ENCODE data around the gene MVP. TPM values are rescaled to one million over a fixed set of nuclear protein-coding genes. Genes with fewer than 3 reads are reported as not detected.
A peak's percentile ranks its signal among the peaks of the same experiment; 100 is the strongest.
"Not testable (repeated sequence)": the region's sequence is repeated elsewhere in the genome, so short reads cannot be mapped to it uniquely, and the experiment has no call there.

Gene MVP
- total RNA-seq, 1 donor = 275 TPM

DNA sequence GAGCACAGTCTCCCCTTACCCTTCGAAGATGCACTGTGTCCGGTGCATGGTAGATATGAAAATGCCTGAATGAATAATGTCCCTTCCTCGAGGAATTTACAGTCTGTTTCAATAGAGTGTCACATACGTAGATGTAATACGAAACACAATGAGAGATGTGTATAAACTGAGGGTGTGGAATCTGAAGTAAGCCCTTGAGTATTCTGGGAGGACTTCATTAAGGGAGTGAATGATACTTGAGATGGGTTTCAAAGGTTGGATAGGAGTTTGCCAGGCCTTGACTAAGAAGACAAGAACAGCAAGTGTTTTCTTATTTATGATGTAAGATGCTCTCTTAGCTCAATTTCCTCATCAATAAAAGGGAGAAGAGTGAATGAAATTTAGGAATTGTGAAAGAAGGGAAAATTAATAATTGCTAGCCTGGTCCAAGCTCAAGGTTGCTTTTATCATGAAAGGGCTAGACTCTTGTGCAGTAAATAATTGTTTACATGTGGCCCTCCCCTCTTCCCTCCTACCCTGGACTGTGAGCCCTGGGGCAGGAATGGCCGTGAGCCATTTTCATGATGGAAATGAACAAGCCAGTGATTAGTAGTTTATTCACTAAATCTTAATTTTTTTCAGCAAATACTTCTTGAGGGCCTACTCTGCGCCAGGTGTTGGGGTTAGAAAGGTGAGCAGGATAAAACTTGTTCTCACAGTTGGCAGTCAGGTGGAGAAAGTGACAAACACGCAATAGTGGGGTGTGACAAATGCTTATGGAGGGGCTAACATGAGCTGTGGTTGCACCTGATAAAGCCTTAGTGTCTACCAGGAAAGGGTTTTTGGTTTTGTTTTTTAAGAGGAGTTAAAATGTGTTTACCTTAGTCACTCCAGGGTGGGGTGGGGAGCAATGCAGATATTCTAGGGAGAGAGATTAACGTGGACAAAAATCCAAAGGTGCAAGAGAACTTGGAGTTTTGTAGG is 28.1 kb upstream of the MVP start:
- DNase-seq (ENCODE audit: low read depth) = no peak
- TF ChIP-seq, protein P1, sequence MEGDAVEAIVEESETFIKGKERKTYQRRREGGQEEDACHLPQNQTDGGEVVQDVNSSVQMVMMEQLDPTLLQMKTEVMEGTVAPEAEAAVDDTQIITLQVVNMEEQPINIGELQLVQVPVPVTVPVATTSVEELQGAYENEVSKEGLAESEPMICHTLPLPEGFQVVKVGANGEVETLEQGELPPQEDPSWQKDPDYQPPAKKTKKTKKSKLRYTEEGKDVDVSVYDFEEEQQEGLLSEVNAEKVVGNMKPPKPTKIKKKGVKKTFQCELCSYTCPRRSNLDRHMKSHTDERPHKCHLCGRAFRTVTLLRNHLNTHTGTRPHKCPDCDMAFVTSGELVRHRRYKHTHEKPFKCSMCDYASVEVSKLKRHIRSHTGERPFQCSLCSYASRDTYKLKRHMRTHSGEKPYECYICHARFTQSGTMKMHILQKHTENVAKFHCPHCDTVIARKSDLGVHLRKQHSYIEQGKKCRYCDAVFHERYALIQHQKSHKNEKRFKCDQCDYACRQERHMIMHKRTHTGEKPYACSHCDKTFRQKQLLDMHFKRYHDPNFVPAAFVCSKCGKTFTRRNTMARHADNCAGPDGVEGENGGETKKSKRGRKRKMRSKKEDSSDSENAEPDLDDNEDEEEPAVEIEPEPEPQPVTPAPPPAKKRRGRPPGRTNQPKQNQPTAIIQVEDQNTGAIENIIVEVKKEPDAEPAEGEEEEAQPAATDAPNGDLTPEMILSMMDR (IDR thresholded peaks at IDR 0.05; ENCODE audit: insufficient read depth, low read length) = no peak
- H3K4me3 ChIP-seq (ENCODE audit: low read depth, low read length) = peak overlapping the region; percentile 92

DNA sequence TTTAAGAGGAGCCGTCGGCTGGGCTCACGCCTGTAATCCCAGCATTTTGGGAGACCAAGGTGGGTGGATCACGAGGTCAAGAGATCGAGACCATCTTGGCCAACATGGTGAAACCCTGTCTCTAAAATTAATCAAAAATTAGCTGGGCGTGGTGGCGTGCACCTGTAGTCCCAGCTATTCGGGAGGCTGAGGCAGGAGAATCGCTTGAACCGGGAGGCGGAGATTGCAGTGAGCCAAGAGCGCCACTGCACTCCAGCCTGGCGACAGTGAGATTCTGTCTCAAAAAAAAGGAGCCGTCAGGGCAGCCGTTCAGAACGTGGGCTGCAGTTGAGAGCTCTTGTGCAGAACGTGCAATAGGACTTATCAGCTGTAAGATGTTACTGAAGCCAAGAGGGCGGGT is 27.1 kb upstream of the MVP start:
- not testable (repeated sequence) for DNase-seq (ENCODE audit: low read depth); H3K4me3 ChIP-seq (ENCODE audit: low read depth, low read length)

DNA sequence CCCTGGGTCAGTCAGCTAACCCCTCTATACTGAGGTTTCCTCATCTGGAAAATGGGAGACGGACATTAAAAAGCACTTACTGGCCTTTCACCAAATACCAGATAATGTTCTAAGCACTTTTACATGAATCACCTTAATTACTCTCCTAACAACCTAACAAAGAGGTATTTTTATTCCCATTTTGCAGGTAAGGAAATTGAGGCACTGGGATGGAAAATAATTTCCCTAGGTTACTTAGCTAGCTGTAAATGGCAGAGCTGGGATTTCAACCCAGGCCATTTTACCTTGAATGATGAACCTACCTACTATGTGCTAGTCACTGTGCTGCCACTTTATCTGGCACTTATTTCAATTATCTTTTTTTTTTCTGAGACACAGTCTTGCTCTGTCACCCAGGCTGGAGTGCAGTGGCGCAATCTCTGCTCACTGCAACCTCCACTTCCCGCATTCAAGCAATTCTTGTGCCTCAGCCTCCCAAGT is 26.0 kb upstream of the MVP start:
- TF ChIP-seq, protein P1 (IDR thresholded peaks at IDR 0.05; ENCODE audit: insufficient read depth, low read length) = no peak
- H3K4me3 ChIP-seq (ENCODE audit: low read depth, low read length) = no peak overlapping the region
- DNase-seq (ENCODE audit: low read depth) = no peak

DNA sequence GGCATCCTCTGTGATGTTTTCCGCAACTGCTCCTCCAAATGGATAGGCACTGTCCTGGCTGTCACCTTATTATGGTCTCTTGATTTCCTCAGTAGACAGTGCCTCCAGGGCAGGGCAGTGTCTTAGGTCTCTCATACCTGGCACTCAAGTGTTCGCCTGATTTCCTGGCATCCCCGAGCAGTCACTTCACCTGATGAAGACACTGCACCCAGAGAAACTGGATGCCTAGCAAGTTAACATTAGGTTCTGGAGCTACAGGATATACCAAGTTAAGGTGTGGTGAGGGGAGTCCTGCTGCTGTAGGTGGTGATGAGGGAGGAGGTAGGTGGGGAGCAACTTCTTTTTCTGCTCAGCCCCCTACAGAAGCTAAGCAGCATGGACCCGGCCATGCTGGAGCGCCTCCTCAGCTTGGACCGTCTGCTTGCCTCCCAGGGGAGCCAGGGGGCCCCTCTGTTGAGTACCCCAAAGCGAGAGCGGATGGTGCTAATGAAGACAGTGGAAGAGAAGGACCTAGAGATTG is 17.8 kb upstream of the MVP start:
- DNase-seq (ENCODE audit: low read depth) = no peak
- H3K4me3 ChIP-seq (ENCODE audit: low read depth, low read length) = no peak overlapping the region
- TF ChIP-seq, protein P1 (IDR thresholded peaks at IDR 0.05; ENCODE audit: insufficient read depth, low read length) = no peak

DNA sequence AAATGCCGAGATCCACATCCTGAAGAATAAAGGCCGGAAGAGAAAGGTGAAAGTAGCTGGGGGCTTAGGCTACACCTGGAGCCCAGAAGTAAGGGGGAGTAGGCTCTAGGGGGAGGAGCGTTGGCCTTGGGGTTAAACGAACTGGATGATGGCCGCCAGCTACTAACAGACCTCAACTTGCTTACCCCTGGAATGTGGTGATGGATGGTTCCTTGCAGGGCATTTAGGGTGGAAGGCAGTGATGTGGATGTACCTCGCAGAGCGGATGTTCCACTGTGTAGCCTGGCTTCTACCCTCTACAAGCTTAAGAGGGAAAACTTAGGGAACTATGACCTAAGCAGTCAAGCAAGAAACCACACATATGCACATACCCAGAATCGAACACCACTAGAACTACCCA is 16.2 kb upstream of the MVP start:
- no peak for DNase-seq (ENCODE audit: low read depth)
- TF ChIP-seq, protein P1 (IDR thresholded peaks at IDR 0.05; ENCODE audit: insufficient read depth, low read length) = no peak
- no peak overlapping the region for H3K4me3 ChIP-seq (ENCODE audit: low read depth, low read length)

DNA sequence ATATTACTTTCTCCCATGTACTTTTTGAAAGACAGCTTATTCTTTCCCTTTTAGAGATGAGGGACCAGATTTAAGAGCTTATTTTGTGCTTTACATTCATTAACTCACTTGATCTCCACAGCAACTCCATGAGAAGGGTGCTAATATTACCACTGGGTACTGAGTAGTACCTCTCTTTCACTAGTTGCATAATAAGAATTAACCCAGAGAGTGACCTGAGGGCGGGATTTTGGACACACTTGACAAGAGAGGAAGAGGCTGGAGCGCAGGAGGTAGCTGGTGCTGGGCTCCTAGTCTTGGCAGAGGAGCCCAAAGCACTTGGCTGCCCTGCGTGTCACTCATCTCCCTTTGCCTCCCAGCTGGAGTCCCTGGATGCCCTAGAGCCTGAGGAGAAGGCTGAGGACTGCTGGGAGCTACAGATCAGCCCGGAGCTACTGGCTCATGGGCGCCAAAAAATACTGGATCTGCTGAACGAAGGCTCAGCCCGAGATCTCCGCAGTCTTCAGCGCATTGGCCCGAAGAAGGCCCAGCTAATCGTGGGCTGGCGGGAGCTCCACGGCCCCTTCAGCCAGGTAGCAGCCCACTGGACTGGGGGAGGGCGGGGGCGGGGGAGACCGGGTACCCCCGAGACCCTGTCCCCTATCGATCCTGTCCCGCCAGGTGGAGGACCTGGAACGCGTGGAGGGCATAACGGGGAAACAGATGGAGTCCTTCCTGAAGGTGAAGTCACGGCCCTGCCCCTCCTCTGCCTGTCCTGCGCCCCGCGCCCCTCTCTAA is 15.6 kb upstream of the MVP start:
- TF ChIP-seq, protein P1 (IDR thresholded peaks at IDR 0.05; ENCODE audit: insufficient read depth, low read length) = no peak
- DNase-seq (ENCODE audit: low read depth) = peak; percentile 47
- H3K4me3 ChIP-seq (ENCODE audit: low read depth, low read length) = peak overlapping the region; percentile 93

Measured in fibroblast of the aortic adventitia (primary cell).